CD14-positive monocyte (primary cell): ENCODE data around the gene EEPD1. TPM values are rescaled to one million over a fixed set of nuclear protein-coding genes. Genes with fewer than 3 reads are reported as not detected.
"Not testable (repeated sequence)": the region's sequence is repeated elsewhere in the genome, so short reads cannot be mapped to it uniquely, and the experiment has no call there.

Experiments
- DNase-seq, 3 donors: peaks; one replicate each; pipeline ENCODE4 v3.0.0-alpha.2; 2011 to 2022
- H2AFZ ChIP-seq: 2 replicates; pipeline ENCODE4 v1.6.0; 2012; ENCODE audit warnings: mild to moderate bottlenecking, low read depth, low read length, inconsistent platforms; ENCODE audit not compliant: insufficient read depth, poor library complexity, severe bottlenecking
- H3K27ac ChIP-seq, 2 donors: 1 replicate in 1 of 2; 2 replicates in 1 of 2; pipeline ENCODE4 v1.5.1; 2012 to 2013; ENCODE audit warnings: low read length in 2 of 2, control low read depth in 1 of 2, inconsistent platforms in 1 of 2, low read depth in 1 of 2, mild to moderate bottlenecking in 1 of 2
- H3K27me3 ChIP-seq, 2 donors: one replicate each; pipeline versions ENCODE4 v1.6.0 to v1.6.1; 2011 to 2013; ENCODE audit warnings: low read length in 2 of 2; ENCODE audit not compliant: control insufficient read depth in 2 of 2, insufficient read depth in 2 of 2
- H3K36me3 ChIP-seq, 2 donors: replicated peaks in 1 of 2; 1 replicate in 1 of 2; 2 replicates in 1 of 2; pipeline versions ENCODE4 v1.5.1 to v1.6.1; 2012 to 2013; ENCODE audit warnings: low read length in 2 of 2, control low read depth in 1 of 2, inconsistent platforms in 1 of 2, mild to moderate bottlenecking in 1 of 2; ENCODE audit not compliant: insufficient read depth in 2 of 2, control insufficient read depth in 1 of 2
- H3K4me1 ChIP-seq, 2 donors: 1 replicate in 1 of 2; 2 replicates in 1 of 2; pipeline versions ENCODE4 v1.5.1 to v1.6.1; 2012 to 2013; ENCODE audit warnings: low read length in 2 of 2, control low read depth in 1 of 2, inconsistent platforms in 1 of 2, mild to moderate bottlenecking in 1 of 2, moderate library complexity in 1 of 2; ENCODE audit not compliant: insufficient read depth in 2 of 2, control insufficient read depth in 1 of 2
- H3K4me2 ChIP-seq: replicated peaks from 2 replicates; pipeline ENCODE3; 2012; ENCODE audit warnings: low read length, moderate library complexity, mild to moderate bottlenecking; ENCODE audit not compliant: poor library complexity, severe bottlenecking; ENCODE audit errors: extremely low read depth
- H3K4me3 ChIP-seq, 3 experiments: fragments of 200-600 bp in 1 of 3; sonication (generic) in 1 of 3; replicated peaks in 1 of 3; 1 replicate in 2 of 3; 2 replicates in 1 of 3; pipeline ENCODE4 v1.5.1; 2011 to 2013; ENCODE audit warnings: low read length in 3 of 3, mild to moderate bottlenecking in 3 of 3, control low read depth in 2 of 3, low read depth in 2 of 3, inconsistent platforms in 1 of 3, moderate library complexity in 1 of 3
- H3K79me2 ChIP-seq: 2 replicates; pipeline ENCODE4 v1.6.0; 2012; ENCODE audit warnings: mild to moderate bottlenecking, control low read depth, inconsistent platforms, low read length, moderate library complexity; ENCODE audit not compliant: insufficient read depth
- H3K9ac ChIP-seq: 2 replicates; pipeline ENCODE4 v1.6.0; 2017; ENCODE audit warnings: low read length, mild to moderate bottlenecking; ENCODE audit not compliant: insufficient read depth, poor library complexity, severe bottlenecking
- H3K9me3 ChIP-seq, 2 donors: replicated peaks in 1 of 2; 1 replicate in 1 of 2; 2 replicates in 1 of 2; pipeline versions ENCODE4 v1.5.1 to v1.6.1; 2012 to 2013; ENCODE audit warnings: low read length in 2 of 2, control low read depth in 1 of 2; ENCODE audit not compliant: control insufficient read depth in 1 of 2, insufficient read depth in 1 of 2
- H4K20me1 ChIP-seq: 2 replicates; pipeline ENCODE4 v1.6.0; 2012; ENCODE audit warnings: mild to moderate bottlenecking, low read length, control low read depth, moderate library complexity; ENCODE audit not compliant: insufficient read depth
- H3K27ac Mint-ChIP-seq, 7 donors: one replicate each; pipeline ENCODE4 v1.8.0; 2020; ENCODE audit warnings: mild to moderate bottlenecking in 7 of 7, mixed read lengths in 7 of 7, moderate library complexity in 6 of 7, inconsistent platforms in 2 of 7
- H3K27me3 Mint-ChIP-seq, 3 donors: one replicate each; pipeline ENCODE4 v1.8.0; 2021 to 2022; ENCODE audit warnings: low read depth in 3 of 3, mild to moderate bottlenecking in 3 of 3, mixed read lengths in 3 of 3, moderate library complexity in 3 of 3, inconsistent platforms in 1 of 3
- H3K36me3 Mint-ChIP-seq, 2 donors: one replicate each; pipeline ENCODE4 v1.8.0; 2020; ENCODE audit warnings: mixed read lengths in 2 of 2, inconsistent platforms in 1 of 2, mild to moderate bottlenecking in 1 of 2
- H3K4me1 Mint-ChIP-seq: one replicate; pipeline ENCODE4 v1.8.0; 2020; ENCODE audit warnings: mild to moderate bottlenecking, mixed read lengths
- H3K4me3 Mint-ChIP-seq, 2 donors: one replicate each; pipeline ENCODE4 v1.8.0; 2020; ENCODE audit warnings: mild to moderate bottlenecking in 2 of 2, mixed read lengths in 2 of 2, moderate library complexity in 1 of 2
- H3K9me3 Mint-ChIP-seq, 7 donors: one replicate each; pipeline ENCODE4 v1.8.0; 2020 to 2022; ENCODE audit warnings: mixed read lengths in 7 of 7, mild to moderate bottlenecking in 6 of 7, moderate library complexity in 6 of 7, inconsistent platforms in 2 of 7
- CTCF ChIP-seq: fragments of 200-600 bp; IDR thresholded peaks from one replicate; pipeline ENCODE4 v1.8.0; 2022; ENCODE audit warnings: antibody characterized with exemption, mild to moderate bottlenecking
- WGBS: methylation state at CpG from one replicate; pipeline ENCODE4 v1.1.5; 2013; ENCODE audit warnings: missing lambda C conversion rate; ENCODE audit not compliant: insufficient coverage; 5-methylcytosine and 5-hydroxymethylcytosine counted together
- intact Hi-C, 2 donors: fragments of 100-400 bp; cut with micrococcal nuclease; formaldehyde crosslinking; loops; one replicate each; pipeline versions ENCODE4 v1.15.0 to v1.15.1; 2023
- polyA plus RNA-seq, 3 donors: library from polyadenylated mRNA; depleted of rRNA in 1 of 3; unstranded in 2 of 3; stranded (reverse) in 1 of 3; fragments of 300-500 nt in 2 of 3; fragments of >200 nt in 1 of 3; fragmentation: Illumina TruSeq in 2 of 3; gene quantifications; 1 replicate in 2 of 3; 2 replicates in 1 of 3; pipeline ENCODE4 v1.2.3, GENCODE V29; 2012 to 2021

Gene EEPD1
- polyA plus RNA-seq, 3 donors: 8.6 to 14.4 (median 12.6) TPM

- H3K36me3 ChIP-seq, H3K9me3 Mint-ChIP-seq, H3K27me3 Mint-ChIP-seq, H3K9me3 ChIP-seq, H3K4me3 ChIP-seq, H3K4me1 ChIP-seq, H3K4me2 ChIP-seq, H3K27ac Mint-ChIP-seq, intact Hi-C loops, DNase-seq, H2AFZ ChIP-seq, H3K27me3 ChIP-seq, H3K27ac ChIP-seq, H3K9ac ChIP-seq, H3K4me1 Mint-ChIP-seq, H4K20me1 ChIP-seq, H3K4me3 Mint-ChIP-seq, H3K36me3 Mint-ChIP-seq, H3K79me2 ChIP-seq: not testable (repeated sequence)
- WGBS: 100% methylated on average over 1 of the region's 8 CpGs
These were observed 45.8 kb upstream of the EEPD1 start for GRCh38 chr7:36106972-36107908.

- no peaks in the 10 kb centered on the region for H3K36me3 ChIP-seq
- Mint-ChIP-seq H3K36me3 (no peaks in the 10 kb centered on the region), H3K4me3 (no peak overlapping the region), H3K27ac (peak overlapping the region in 1 of 7 donors; percentile 31), H3K9me3 (peaks cover 0 to 3% (median 0%) of the 10 kb centered on the region in 7 donors), H3K4me1 (peaks cover 4% of the 10 kb centered on the region), H3K27me3 (peaks cover 0 to 2% (median 0%) of the 10 kb centered on the region in 3 donors)
- no peak overlapping the region for H2AFZ ChIP-seq
- no peak overlapping the region for H3K9ac ChIP-seq
- intact Hi-C loops: no loop called here
- H3K9me3 ChIP-seq: no peaks in the 10 kb centered on the region
- no peak for TF ChIP-seq CTCF
- H3K79me2 ChIP-seq: no peaks in the 10 kb centered on the region
- H3K27ac ChIP-seq: no peak overlapping the region
- H3K4me3 ChIP-seq: no peak overlapping the region
- H3K4me2 ChIP-seq: no peak overlapping the region
- peaks cover 0 to 4% of the 10 kb centered on the region in 2 donors for H3K4me1 ChIP-seq
- no peak for DNase-seq
- H4K20me1 ChIP-seq: no peaks in the 10 kb centered on the region
- no peaks in the 10 kb centered on the region for H3K27me3 ChIP-seq
- 68% methylated on average over 2 of the region's 4 CpGs for WGBS
These were observed 45.0 kb upstream of the EEPD1 start for GRCh38 chr7:36107926-36108631.
